Bronchial epithelial cell (primary cell): ENCODE measurements around the gene TMOD2. TPM values are rescaled to one million over a fixed set of nuclear protein-coding genes. Genes with fewer than 3 reads are reported as not detected.
A peak's percentile ranks its signal among the peaks of the same experiment; 100 is the strongest.

Experiments
- DNase-seq: peaks from one replicate; pipeline ENCODE4 v3.0.0-alpha.2; 2010; ENCODE audit warnings: low read depth
- FAIRE-seq: peaks from 2 replicates; lab custom pipeline; 2011; peaks lifted over from hg19 to GRCh38; lab: Jason Lieb, UNC
- H3K27me3 ChIP-seq: 2 replicates; pipeline ENCODE4 v1.5.1; 2011; ENCODE audit warnings: low read length; ENCODE audit not compliant: control insufficient read depth, insufficient read depth
- H3K36me3 ChIP-seq: 2 replicates; pipeline ENCODE4 v1.5.1; 2011; ENCODE audit warnings: low read length; ENCODE audit not compliant: control insufficient read depth, insufficient read depth
- H3K4me3 ChIP-seq: 2 replicates; pipeline ENCODE4 v1.5.1; 2011; ENCODE audit warnings: mild to moderate bottlenecking, low read depth, low read length, control low read depth
- CTCF ChIP-seq: IDR thresholded peaks from 2 replicates; pipeline ENCODE4 v1.5.1; 2011; ENCODE audit warnings: mild to moderate bottlenecking, moderate library complexity, low read length, control low read depth, inconsistent platforms; ENCODE audit not compliant: insufficient read depth, severe bottlenecking
- total RNA-seq: library from RNA; depleted of rRNA; stranded (reverse); fragments of >200 nt; gene quantifications from 2 replicates; pipeline ENCODE4 v1.2.1, GENCODE V29; 2014

Gene TMOD2
- total RNA-seq, 1 donor from 2014 or later: 2.1 TPM

GRCh38 chr15:51840692-51841091 lies 89.3 kb downstream of the TMOD2 start:
- TF ChIP-seq CTCF: no peak
- Histone ChIP-seq H3K4me3 (no peak overlapping the region), H3K27me3 (no peaks in the 10 kb centered on the region), H3K36me3 (no peaks in the 10 kb centered on the region)
- no peak for DNase-seq
- FAIRE-seq: no peak

- FAIRE-seq (no peak), DNase-seq (no peak)
- Histone ChIP-seq H3K4me3 (no peak overlapping the region), H3K27me3 (no peaks in the 10 kb centered on the region), H3K36me3 (no peaks in the 10 kb centered on the region)
- TF ChIP-seq CTCF: no peak
Measured at GRCh38 chr15:51841406-51842040, 90.1 kb downstream of the TMOD2 start.

DNA sequence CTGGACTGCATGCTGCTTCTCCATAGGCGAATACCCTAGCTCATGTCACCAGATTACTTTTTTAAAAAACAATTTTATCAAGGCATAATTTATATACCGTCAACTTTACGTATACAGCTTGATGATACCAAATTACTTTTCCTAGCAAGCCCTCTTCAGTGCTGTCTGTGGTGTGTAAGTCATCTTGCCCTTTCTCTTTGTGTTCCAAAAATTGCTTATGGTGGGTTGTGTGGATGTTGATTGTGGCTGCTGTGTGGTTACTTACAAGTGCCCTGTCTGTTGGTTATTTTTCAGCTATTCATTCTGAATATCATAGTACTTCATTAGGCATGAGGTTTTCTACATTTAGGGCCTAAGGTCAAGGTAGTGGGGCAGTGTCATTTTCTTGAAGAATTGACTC lies 90.9 kb downstream of the TMOD2 start:
- no peak for DNase-seq
- no peak for TF ChIP-seq CTCF
- Histone ChIP-seq H3K27me3 (no peaks in the 10 kb centered on the region), H3K36me3 (no peaks in the 10 kb centered on the region), H3K4me3 (no peak overlapping the region)
- FAIRE-seq: no peak

DNA sequence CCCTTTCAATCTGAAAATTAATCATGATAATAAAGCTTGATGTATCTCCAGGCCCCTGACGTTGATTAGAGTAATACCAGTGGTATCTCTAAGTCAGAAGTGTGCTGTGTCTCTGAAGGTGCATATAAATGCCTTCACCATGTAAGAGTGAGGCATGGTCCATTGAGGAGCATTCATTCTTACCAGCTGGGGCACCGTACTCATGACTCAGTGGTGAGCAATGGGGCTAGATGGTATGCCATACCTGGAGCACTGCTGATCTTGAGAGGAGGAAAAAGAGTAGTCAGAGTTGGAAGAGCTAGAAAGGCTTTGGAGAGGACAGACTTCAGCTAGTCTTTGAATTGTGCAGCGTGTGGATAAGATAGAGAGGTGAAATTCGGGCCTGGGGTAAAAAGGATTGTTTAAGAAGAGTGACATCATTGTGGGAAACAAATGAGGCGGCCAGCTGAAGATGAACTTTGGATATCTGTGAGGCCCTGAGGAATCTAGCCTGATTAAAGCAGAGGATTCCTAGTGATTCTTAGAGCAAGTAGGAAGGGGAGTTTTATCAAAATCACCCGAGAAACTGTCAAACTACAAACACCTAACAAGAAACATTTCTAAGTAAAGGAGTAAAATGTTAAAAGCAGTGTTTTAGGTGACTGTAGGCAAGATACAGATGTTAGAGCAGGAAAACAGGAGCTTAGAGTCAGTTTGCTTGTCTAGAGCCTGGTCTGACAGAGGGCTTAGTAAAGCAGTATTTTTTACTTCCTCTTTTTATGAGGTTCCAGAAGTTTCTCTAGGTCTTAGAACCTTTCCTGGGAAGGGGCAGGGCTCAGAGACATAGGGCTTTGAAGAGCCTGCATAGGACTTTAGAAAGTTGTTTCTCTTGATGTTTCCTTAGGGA lies 91.7 kb downstream of the TMOD2 start:
- H3K36me3 ChIP-seq: no peaks in the 10 kb centered on the region
- FAIRE-seq (no peak), DNase-seq (peak; percentile 95)
- H3K27me3 ChIP-seq: no peaks in the 10 kb centered on the region
- H3K4me3 ChIP-seq: no peak overlapping the region
- no peak for TF ChIP-seq CTCF

DNA sequence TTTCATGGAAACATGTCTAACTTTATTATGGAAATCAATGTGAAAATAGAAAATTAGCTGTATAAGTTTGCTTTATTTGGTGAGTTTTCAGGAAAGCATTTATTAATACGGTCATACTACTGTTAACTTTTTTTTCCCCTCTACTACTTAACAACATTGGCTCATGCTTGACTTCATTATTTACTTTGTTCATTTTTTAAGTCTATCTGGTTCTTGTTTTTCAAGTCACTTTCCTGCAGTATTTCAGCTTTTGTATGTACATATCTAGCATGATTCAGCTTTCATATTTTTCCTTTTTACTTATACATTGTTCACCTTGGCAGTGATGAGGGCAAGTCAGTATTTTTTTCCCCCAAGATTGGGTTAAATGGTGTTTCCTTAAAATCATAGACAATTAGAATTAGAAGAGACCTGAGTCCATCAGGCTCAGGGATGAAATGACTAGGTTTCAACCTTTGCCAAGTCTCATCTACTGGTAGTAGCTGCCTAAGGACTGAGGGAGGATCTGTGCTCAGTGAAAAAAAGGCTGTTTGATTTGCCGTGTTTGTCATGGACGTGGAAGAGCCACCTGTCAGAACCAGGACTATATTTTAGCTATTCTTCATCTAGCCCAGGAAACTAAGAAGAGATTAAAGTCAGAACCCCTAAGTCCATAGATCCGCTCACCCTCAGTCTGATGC lies 93.5 kb downstream of the TMOD2 start:
- FAIRE-seq (no peak), DNase-seq (peak; percentile 41)
- Histone ChIP-seq H3K4me3 (no peak overlapping the region), H3K27me3 (no peaks in the 10 kb centered on the region), H3K36me3 (no peaks in the 10 kb centered on the region)
- TF ChIP-seq CTCF: no peak
